H1 (cell line): ENCODE results near the gene NGEF. TPM values are rescaled to one million over a fixed set of nuclear protein-coding genes. Genes with fewer than 3 reads are reported as not detected.

Experiments used
- CTCF ChIA-PET: fragments of 300-600 bp; sonication (Branson Sonifier 250); formaldehyde crosslinking; loops from one replicate; lab custom pipeline; 2021; ENCODE audit not compliant: partially characterized antibody; lab: Charles Lee
- POLR2A ChIA-PET: fragments of 300-600 bp; sonication (Branson Sonifier 250); formaldehyde crosslinking; loops from one replicate; lab custom pipeline; 2021; ENCODE audit warnings: inconsistent platforms; ENCODE audit not compliant: partially characterized antibody; lab: Charles Lee
- DNase-seq, 2 experiments: peaks; one replicate each; pipeline versions ENCODE4 v3.0.0 to v3.0.0-alpha.2; 2010 to 2022; ENCODE audit warnings: low spot score in 2 of 2, low read depth in 1 of 2, mixed read lengths in 1 of 2
- FAIRE-seq: peaks from 2 replicates; lab custom pipeline; 2011; peaks lifted over from hg19 to GRCh38; lab: Jason Lieb, UNC
- H2AFZ ChIP-seq: 2 replicates; pipeline ENCODE4 v1.8.1; 2012; ENCODE audit warnings: low read length, inconsistent platforms
- H2AK5ac ChIP-seq: 2 replicates; pipeline ENCODE4 v1.6.1; 2013; ENCODE audit warnings: low read depth, low read length
- H2BK120ac ChIP-seq: replicated peaks from 2 replicates; pipeline ENCODE3; 2013; ENCODE audit warnings: low read depth, low read length, inconsistent platforms
- H2BK12ac ChIP-seq: 2 replicates; pipeline ENCODE4 v1.6.1; 2013; ENCODE audit warnings: low read depth, low read length
- H2BK15ac ChIP-seq: 2 replicates; pipeline ENCODE4 v1.6.1; 2013; ENCODE audit warnings: low read length
- H2BK20ac ChIP-seq: 2 replicates; pipeline ENCODE4 v1.6.1; 2013; ENCODE audit warnings: low read length
- H2BK5ac ChIP-seq: 2 replicates; pipeline ENCODE4 v1.6.1; 2013; ENCODE audit warnings: low read depth, low read length
- H3K14ac ChIP-seq: 2 replicates; pipeline ENCODE4 v1.6.1; 2013; ENCODE audit warnings: inconsistent platforms; ENCODE audit not compliant: insufficient read length
- H3K18ac ChIP-seq: 2 replicates; pipeline ENCODE4 v1.6.1; 2013; ENCODE audit warnings: low read length; ENCODE audit errors: extremely low read depth
- H3K23ac ChIP-seq: 2 replicates; pipeline ENCODE4 v1.6.1; 2013; ENCODE audit warnings: inconsistent platforms; ENCODE audit not compliant: insufficient read length
- H3K23me2 ChIP-seq: 2 replicates; pipeline ENCODE4 v1.6.1; 2013; ENCODE audit warnings: low read depth, low read length
- H3K27ac ChIP-seq: 2 replicates; pipeline ENCODE4 v1.6.1; 2011; ENCODE audit warnings: low read depth, low read length, inconsistent platforms
- H3K27me3 ChIP-seq, 4 experiments: replicated peaks in 1 of 4; 1 replicate in 1 of 4; 2 replicates in 3 of 4; pipeline versions ENCODE4 v1.6.1 to v1.8.1; 2011 to 2013; ENCODE audit warnings: low read length in 3 of 4, mild to moderate bottlenecking in 3 of 4, inconsistent platforms in 2 of 4, mixed read lengths in 2 of 4, moderate library complexity in 1 of 4; ENCODE audit not compliant: control insufficient read depth in 3 of 4, insufficient read depth in 3 of 4; ENCODE audit errors: extremely low read depth in 1 of 4
- H3K36me3 ChIP-seq, 4 experiments: 2 replicates each; pipeline versions ENCODE4 v1.6.1 to v1.8.1; 2011 to 2013; ENCODE audit warnings: mild to moderate bottlenecking in 4 of 4, low read length in 3 of 4, moderate library complexity in 2 of 4, control low read depth in 1 of 4, inconsistent platforms in 1 of 4; ENCODE audit not compliant: insufficient read depth in 4 of 4, control insufficient read depth in 2 of 4
- H3K4ac ChIP-seq: replicated peaks from 2 replicates; pipeline ENCODE3; 2013; ENCODE audit warnings: low read length, low read depth, mixed read lengths, inconsistent platforms; ENCODE audit not compliant: insufficient read length
- H3K4me1 ChIP-seq, 4 experiments: replicated peaks in 1 of 4; 1 replicate in 1 of 4; 2 replicates in 3 of 4; pipeline versions ENCODE4 v1.6.1 to v1.8.1; 2011 to 2013; ENCODE audit warnings: low read length in 3 of 4, inconsistent platforms in 2 of 4, mixed read lengths in 1 of 4; ENCODE audit not compliant: insufficient read depth in 4 of 4, control insufficient read depth in 3 of 4
- H3K4me2 ChIP-seq, 2 experiments: 2 replicates each; pipeline versions ENCODE4 v1.6.1 to v1.8.1; 2011 to 2013; ENCODE audit warnings: low read depth in 2 of 2, low read length in 2 of 2, control low read depth in 1 of 2, inconsistent platforms in 1 of 2, mild to moderate bottlenecking in 1 of 2; ENCODE audit not compliant: insufficient read depth in 1 of 2
- H3K4me3 ChIP-seq, 4 experiments: fragments of 200-600, 300-600 bp in 1 of 4; sonication (generic), shearing (Covaris generic), sonication (Bioruptor Twin) in 1 of 4; 2 replicates each; pipeline versions ENCODE4 v1.5.1 to v1.8.1; 2011 to 2016; ENCODE audit warnings: low read length in 4 of 4, low read depth in 3 of 4, control low read depth in 2 of 4, inconsistent platforms in 2 of 4, mild to moderate bottlenecking in 2 of 4, mixed read lengths in 1 of 4, moderate library complexity in 1 of 4; ENCODE audit not compliant: insufficient read depth in 2 of 4; ENCODE audit errors: extremely low read depth in 1 of 4
- H3K56ac ChIP-seq: replicated peaks from 2 replicates; pipeline ENCODE3; 2013; ENCODE audit warnings: low read depth, mild to moderate bottlenecking, mixed read lengths, low read length, inconsistent platforms; ENCODE audit not compliant: insufficient read length
- H3K79me1 ChIP-seq: 2 replicates; pipeline ENCODE4 v1.6.1; 2013; ENCODE audit warnings: low read depth, low read length, control low read depth
- H3K79me2 ChIP-seq, 2 experiments: 2 replicates each; pipeline versions ENCODE4 v1.6.1 to v1.8.1; 2012 to 2013; ENCODE audit warnings: low read length in 2 of 2, mild to moderate bottlenecking in 2 of 2, inconsistent platforms in 1 of 2; ENCODE audit not compliant: insufficient read depth in 2 of 2, control insufficient read depth in 1 of 2
- H3K9ac ChIP-seq, 4 experiments: replicated peaks in 1 of 4; 1 replicate in 1 of 4; 2 replicates in 3 of 4; pipeline versions ENCODE4 v1.6.1 to v1.8.1; 2011 to 2013; ENCODE audit warnings: low read depth in 3 of 4, low read length in 3 of 4, control low read depth in 2 of 4, mild to moderate bottlenecking in 2 of 4, moderate library complexity in 2 of 4, inconsistent platforms in 1 of 4; ENCODE audit errors: extremely low read depth in 1 of 4
- H3K9me3 ChIP-seq, 2 experiments: 2 replicates each; pipeline versions ENCODE4 v1.6.1 to v1.8.1; 2012 to 2013; ENCODE audit warnings: mild to moderate bottlenecking in 2 of 2, moderate library complexity in 2 of 2, control low read depth in 1 of 2, inconsistent platforms in 1 of 2, low read depth in 1 of 2, low read length in 1 of 2, mixed read lengths in 1 of 2; ENCODE audit not compliant: insufficient read depth in 2 of 2
- H4K20me1 ChIP-seq, 2 experiments: replicated peaks in 1 of 2; 2 replicates each; pipeline versions ENCODE3 to v1.8.1; 2011 to 2013; ENCODE audit warnings: inconsistent platforms in 2 of 2, low read length in 2 of 2, mild to moderate bottlenecking in 1 of 2; ENCODE audit not compliant: insufficient read depth in 2 of 2, control insufficient read depth in 1 of 2
- H4K5ac ChIP-seq: 2 replicates; pipeline ENCODE4 v1.6.1; 2013; ENCODE audit warnings: low read length, low read depth, mixed read lengths, inconsistent platforms; ENCODE audit not compliant: insufficient read length
- H4K8ac ChIP-seq: 2 replicates; pipeline ENCODE4 v1.8.0; 2013; ENCODE audit warnings: mild to moderate bottlenecking, moderate library complexity, low read length, inconsistent platforms; ENCODE audit not compliant: insufficient read depth; ENCODE audit errors: extremely low read depth
- H4K91ac ChIP-seq: replicated peaks from 2 replicates; pipeline ENCODE3; 2013; ENCODE audit warnings: low read length, mixed read lengths, inconsistent platforms; ENCODE audit not compliant: insufficient read length
- GABPA ChIP-seq: IDR thresholded peaks from 2 replicates; pipeline ENCODE4 v1.6.1; 2011; ENCODE audit warnings: mild to moderate bottlenecking, low read length, moderate library complexity, borderline replicate concordance; ENCODE audit not compliant: insufficient read depth
- POLR2AphosphoS5 ChIP-seq: IDR thresholded peaks from 2 replicates; pipeline ENCODE4 v1.6.1; 2011; ENCODE audit warnings: low read depth, low read length
- SIRT6 ChIP-seq: IDR thresholded peaks from one replicate; pipeline ENCODE4 v1.7.1; 2012; ENCODE audit warnings: low read length, inconsistent platforms
- SRF ChIP-seq: IDR thresholded peaks from 2 replicates; pipeline ENCODE4 v1.6.1; 2011; ENCODE audit warnings: mild to moderate bottlenecking, low read depth, low read length, moderate library complexity
- WGBS, 2 experiments: shearing (Covaris generic) in 1 of 2; methylation state at CpG; one replicate each; pipeline versions ENCODE4 v1.1.6 to v1.1.7; 2013 to 2015; ENCODE audit warnings: low lambda C conversion rate in 2 of 2, mixed read lengths in 2 of 2, inconsistent platforms in 1 of 2, low coverage in 1 of 2, missing lambda C conversion rate in 1 of 2; ENCODE audit not compliant: insufficient replicate concordance in 2 of 2, insufficient coverage in 1 of 2, insufficient read length in 1 of 2; ENCODE audit errors: extremely low coverage in 1 of 2, missing lambda C conversion rate in 1 of 2; 5-methylcytosine and 5-hydroxymethylcytosine counted together
- polyA plus RNA-seq, 7 experiments: library from polyadenylated mRNA; depleted of rRNA in 3 of 7; stranded (reverse) in 5 of 7; unstranded in 2 of 7; fragments of >200 nt in 5 of 7; fragments of 200-250 nt in 2 of 7; gene quantifications; 1 replicate in 5 of 7; 2 replicates in 1 of 7; 4 replicates in 1 of 7; pipeline versions ENCODE4 v1.2.1 to v1.2.3, GENCODE V29; 2011 to 2013; ENCODE audit warnings: missing spikeins in 2 of 7, mixed read lengths in 2 of 7
- total RNA-seq: library from RNA; stranded (reverse); fragmentation: NEBNext Ultra II Directional; extraction: Animal tissue kit (Norgen Biotek cat#: 25700); gene quantifications from 2 replicates; pipeline ENCODE4 v1.2.1, GENCODE V29; 2021

Gene NGEF
- total and polyA plus RNA-seq, 2 of the 8 experiments (the other 6 are each of a cell fraction or from before 2014, with no cell fraction given) = 2.7 to 3.2 TPM

DNA sequence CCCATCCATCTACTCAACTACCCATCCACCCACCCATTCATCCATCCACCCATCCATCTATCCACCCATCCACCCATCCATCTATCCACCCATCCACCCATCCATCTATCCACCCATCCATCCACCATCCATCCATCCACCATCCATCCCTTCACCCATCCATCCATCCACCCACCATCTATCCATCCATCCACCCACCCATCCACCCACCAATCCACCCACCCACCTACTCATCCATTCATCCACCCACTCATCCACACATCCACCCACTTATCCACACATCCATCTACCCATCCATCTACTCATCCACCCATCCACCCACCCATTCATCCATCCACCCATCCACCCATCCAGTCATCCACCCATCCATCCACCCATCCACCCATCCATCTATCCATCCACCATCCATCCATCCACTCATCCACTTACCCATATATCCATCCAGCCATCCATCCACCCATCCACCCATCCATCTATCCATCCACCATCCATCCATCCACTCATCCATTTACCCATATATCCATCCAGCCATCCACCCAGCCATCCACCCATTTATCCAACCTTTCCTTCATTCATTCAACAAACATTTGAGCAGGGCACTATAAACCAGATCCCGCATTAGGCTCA, 2.1 kb upstream of the NGEF start:
- Histone ChIP-seq H3K79me1 (no peaks in the 10 kb centered on the region), H3K23ac (no peak overlapping the region), H3K4me3 (no peak overlapping the region), H2AFZ (no peak overlapping the region), H3K4ac (no peak overlapping the region), H3K27ac (no peak overlapping the region), H4K91ac (no peak overlapping the region), H4K5ac (no peak overlapping the region), H3K27me3 (no peaks in the 10 kb centered on the region), H2AK5ac (no peak overlapping the region), H3K18ac (no peak overlapping the region), H2BK15ac (no peak overlapping the region), H3K4me2 (no peak overlapping the region), H3K4me1 (no peaks in the 10 kb centered on the region), H4K8ac (no peak overlapping the region), H3K9ac (no peak overlapping the region), H2BK5ac (no peak overlapping the region), H3K36me3 (no peaks in the 10 kb centered on the region), H2BK12ac (no peak overlapping the region), H3K14ac (no peak overlapping the region), H3K79me2 (no peaks in the 10 kb centered on the region), H3K23me2 (peaks cover 10% of the 10 kb centered on the region; the same call in 1 of the 2 replicates), H3K9me3 (no peaks in the 10 kb centered on the region), H4K20me1 (no peaks in the 10 kb centered on the region), H2BK120ac (no peak overlapping the region), H2BK20ac (no peak overlapping the region), H3K56ac (peak overlapping the region; percentile 30)
- no peak for DNase-seq
- WGBS, 2 experiments = 93% methylated on average over 1 of the region's 1 CpG; no CpG with 5 or more reads in 1 of the 2 experiments
- ChIA-PET POLR2A (no interaction called here), CTCF (no interaction called here)
- FAIRE-seq = no peak
- TF ChIP-seq SIRT6 (no peak), GABPA (no peak), SRF (no peak), POLR2AphosphoS5 (no peak)
